Measurements from ENCODE around the gene PI4K2A. TPM values are rescaled to one million over a fixed set of nuclear protein-coding genes. Genes with fewer than 3 reads are reported as not detected.

PI4K2A gene
- total and polyA plus RNA-seq, 2 of the 13 experiments (the other 11 are each of a cell fraction or from before 2014, with no cell fraction given): 10.9 to 14.3 TPM

DNA sequence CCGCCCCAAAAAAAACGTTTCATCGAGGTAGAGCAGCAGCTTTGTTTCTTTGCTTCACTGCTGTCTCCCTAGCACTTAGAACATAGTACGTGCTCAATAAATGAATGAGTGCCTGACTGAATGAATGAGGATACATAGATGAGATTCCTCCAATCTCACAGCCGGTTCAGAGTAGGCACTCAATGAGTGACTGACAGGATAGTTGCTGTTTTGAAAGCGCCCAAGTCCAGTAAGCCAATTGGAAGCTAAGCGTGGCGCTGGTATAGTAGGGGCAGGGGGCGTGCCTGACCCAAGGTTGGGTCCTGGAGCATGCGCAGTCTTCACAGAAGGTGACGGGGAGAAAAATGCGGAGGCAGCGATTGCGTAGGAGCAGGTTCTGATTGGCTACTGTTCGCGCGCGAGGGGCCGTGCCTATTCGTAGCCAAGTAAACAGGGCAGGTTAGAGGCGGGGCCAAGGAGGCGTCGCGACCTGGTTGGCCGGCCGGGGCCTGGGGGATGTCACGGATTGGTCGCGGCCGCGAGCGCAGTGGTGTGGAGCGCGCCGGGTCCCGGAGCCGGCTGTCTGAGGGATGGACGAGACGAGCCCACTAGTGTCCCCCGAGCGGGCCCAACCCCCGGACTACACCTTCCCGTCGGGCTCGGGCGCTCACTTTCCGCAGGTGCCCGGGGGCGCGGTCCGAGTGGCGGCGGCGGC lies at the start of gene PI4K2A (continued):
- TF ChIP-seq ZGPAT (CRISPR knock-in tag; IDR thresholded peaks at IDR 0.05): 0 out of 2 replicates have a peak, but pooled peaks have one; percentile 26
- TF ChIP-seq ZNF782 (CRISPR knock-in tag; IDR thresholded peaks at IDR 0.05; ENCODE audit: borderline replicate concordance): 0 out of 2 replicates have a peak, but pooled peaks have one; percentile 38
- peak; percentile 58; the same call in 1 of the 2 replicates for TF ChIP-seq UBTF (CRISPR knock-in tag; IDR thresholded peaks at IDR 0.05)
- TF ChIP-seq ZNF841 (CRISPR knock-in tag; IDR thresholded peaks at IDR 0.05; ENCODE audit: borderline replicate concordance): no peak
- no peak for TF ChIP-seq MTF2 (CRISPR knock-in tag; IDR thresholded peaks at IDR 0.05; ENCODE audit: borderline replicate concordance)
- no peak for TF ChIP-seq ZNF431 (CRISPR knock-in tag; IDR thresholded peaks at IDR 0.05; ENCODE audit: borderline replicate concordance, low read depth)
- TF ChIP-seq, protein P1, sequence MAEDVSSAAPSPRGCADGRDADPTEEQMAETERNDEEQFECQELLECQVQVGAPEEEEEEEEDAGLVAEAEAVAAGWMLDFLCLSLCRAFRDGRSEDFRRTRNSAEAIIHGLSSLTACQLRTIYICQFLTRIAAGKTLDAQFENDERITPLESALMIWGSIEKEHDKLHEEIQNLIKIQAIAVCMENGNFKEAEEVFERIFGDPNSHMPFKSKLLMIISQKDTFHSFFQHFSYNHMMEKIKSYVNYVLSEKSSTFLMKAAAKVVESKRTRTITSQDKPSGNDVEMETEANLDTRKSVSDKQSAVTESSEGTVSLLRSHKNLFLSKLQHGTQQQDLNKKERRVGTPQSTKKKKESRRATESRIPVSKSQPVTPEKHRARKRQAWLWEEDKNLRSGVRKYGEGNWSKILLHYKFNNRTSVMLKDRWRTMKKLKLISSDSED (CRISPR knock-in tag; IDR thresholded peaks at IDR 0.05): no peak
- TF ChIP-seq HES4 (CRISPR knock-in tag; IDR thresholded peaks at IDR 0.05; ENCODE audit: borderline replicate concordance): no peak
- no peak for TF ChIP-seq ONECUT2 (CRISPR knock-in tag; IDR thresholded peaks at IDR 0.05)
- TF ChIP-seq ZFX (CRISPR knock-in tag; IDR thresholded peaks at IDR 0.05; ENCODE audit: low read depth): no peak; the same call in 1 of the 2 replicates
- no peak for TF ChIP-seq HNF4G (IDR thresholded peaks at IDR 0.05; ENCODE audit: borderline replicate concordance, low read depth, low read length)
- TF ChIP-seq HNF4G (CRISPR knock-in tag; IDR thresholded peaks at IDR 0.05; ENCODE audit: borderline replicate concordance, low read depth): no peak
- no peak for TF ChIP-seq NCOA5 (CRISPR knock-in tag; IDR thresholded peaks at IDR 0.05)
- TF ChIP-seq ZNF138 (CRISPR knock-in tag; IDR thresholded peaks at IDR 0.05; ENCODE audit: low read depth): no peak
- TF ChIP-seq MEIS2 (CRISPR knock-in tag; IDR thresholded peaks at IDR 0.05): peak; percentile 19; the same call in 1 of the 2 replicates
- no peak for TF ChIP-seq ZBTB7A (CRISPR knock-in tag; IDR thresholded peaks at IDR 0.05)
- no peak for TF ChIP-seq EEA1 (CRISPR knock-in tag; IDR thresholded peaks at IDR 0.05; ENCODE audit: borderline replicate concordance)
